Measurements from ENCODE around the gene SIX2.

SIX2 gene

DNA sequence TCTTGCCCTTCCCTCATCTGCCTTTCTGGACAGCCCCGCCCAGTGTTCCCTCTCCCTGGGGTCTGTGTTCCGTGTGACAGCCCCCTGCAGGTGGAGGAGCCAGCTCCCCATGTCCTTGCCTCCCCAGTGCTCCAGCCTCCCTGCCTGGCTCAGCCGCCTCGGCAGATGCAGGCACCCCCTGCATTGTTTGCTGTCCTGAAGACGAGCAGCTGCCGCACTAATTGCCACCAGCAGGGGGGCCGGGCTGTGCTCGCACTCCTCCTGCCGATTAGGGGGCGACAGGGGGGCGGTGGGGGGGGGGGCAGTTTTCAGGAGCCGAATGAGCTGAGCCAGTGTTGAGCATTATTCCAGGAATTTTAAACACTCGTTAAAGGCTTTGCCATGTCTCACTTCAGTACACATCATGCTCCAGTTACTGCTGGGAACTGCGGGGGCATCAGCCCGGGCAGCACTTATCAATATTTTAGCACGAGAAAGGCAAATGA, 44.5 kb downstream of the SIX2 start:
- DNase-seq = peak; percentile 86

DNA sequence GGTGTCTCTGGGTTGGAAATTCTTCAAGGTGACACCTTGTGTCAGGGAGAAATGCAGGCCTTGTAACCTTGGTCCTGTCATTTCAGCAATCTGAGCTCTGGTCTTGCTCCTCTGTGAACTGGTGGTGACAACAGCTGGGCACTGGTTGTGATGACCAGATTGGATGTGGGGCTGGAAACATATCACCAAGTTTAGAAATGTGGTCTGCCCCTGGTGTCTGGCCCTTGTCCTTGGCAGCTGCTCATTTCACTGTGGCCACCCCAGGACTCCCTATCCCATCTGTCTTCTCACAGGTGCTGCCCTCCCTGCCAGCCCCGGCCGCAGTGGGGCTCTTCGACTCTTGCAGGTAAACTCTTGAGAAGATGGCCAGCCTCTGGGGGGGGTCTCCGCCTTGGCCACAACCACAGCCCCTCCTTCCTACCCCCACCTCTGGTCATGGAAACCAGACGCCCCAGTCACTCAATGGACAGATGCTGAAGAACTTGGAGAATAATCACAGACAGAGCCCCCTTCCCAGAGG, 47.0 kb downstream of the SIX2 start:
- no peak for DNase-seq

GRCh38 chr2:44960871-44961270, 48.4 kb downstream of the SIX2 start:
- no peak for DNase-seq

DNA sequence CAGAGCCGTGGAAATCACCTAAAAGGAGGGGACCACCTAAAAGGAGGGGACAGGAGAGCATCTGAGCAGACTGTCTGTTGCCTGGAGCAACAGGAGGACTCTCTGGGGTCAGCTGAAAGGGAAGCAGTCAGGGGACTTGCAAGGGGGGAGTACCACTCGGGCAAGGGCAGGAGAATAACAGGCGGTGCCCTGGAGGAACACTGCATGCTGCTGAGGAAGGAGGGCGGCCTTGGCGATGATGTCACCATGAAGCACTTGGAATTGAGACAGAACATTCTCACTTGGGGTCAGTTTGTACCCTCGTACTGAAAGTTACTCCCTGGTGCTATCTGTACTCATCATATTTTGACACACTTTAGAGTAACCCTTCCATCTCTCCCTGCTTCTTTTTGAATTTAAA, 49.4 kb downstream of the SIX2 start:
- no peak for DNase-seq

- no peak for DNase-seq
Observed at GRCh38 chr2:44957656-44958327, 51.5 kb downstream of the SIX2 start.

DNA sequence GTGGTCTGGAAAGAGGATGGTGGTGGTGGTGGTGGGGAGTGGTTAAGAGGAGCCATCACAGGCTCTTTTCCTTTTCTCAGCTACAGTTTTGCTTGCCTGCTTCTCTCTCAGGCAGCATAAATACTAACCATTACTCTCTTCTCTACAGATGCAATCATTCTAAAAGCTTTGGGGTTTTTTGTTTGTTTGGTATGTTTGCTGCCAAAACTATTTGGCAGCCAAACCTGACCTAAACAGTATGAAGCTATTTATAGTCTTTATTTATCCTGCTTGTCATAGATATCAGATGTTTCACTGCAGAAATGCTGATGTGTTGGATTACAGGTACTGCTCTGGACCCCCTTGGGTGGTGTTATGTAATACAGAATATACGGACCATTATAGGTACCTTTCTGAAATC, 52.4 kb downstream of the SIX2 start:
- peak; percentile 42 for DNase-seq

GRCh38 chr2:44955593-44956392, 53.5 kb downstream of the SIX2 start:
- peak; percentile 70 for DNase-seq
